Skeletal muscle tissue (tissue), 4 donors: ENCODE results near the gene RAI1. TPM values are rescaled to one million over a fixed set of nuclear protein-coding genes. Genes with fewer than 3 reads are reported as not detected.

ENCODE experiments used
- H3K27ac ChIP-seq: one replicate; pipeline ENCODE4 v1.7.0; 2013; ENCODE audit warnings: mild to moderate bottlenecking, low read depth, low read length, inconsistent platforms
- H3K27me3 ChIP-seq, 3 donors: one replicate each; pipeline ENCODE4 v1.7.0; 2013; ENCODE audit warnings: low read length in 3 of 3; ENCODE audit not compliant: control insufficient read depth in 3 of 3, insufficient read depth in 3 of 3
- H3K36me3 ChIP-seq, 3 donors: one replicate each; pipeline ENCODE4 v1.7.0; 2013; ENCODE audit warnings: low read length in 3 of 3; ENCODE audit not compliant: control insufficient read depth in 3 of 3, insufficient read depth in 3 of 3
- H3K4me1 ChIP-seq, 3 donors: one replicate each; pipeline ENCODE4 v1.7.0; 2013; ENCODE audit warnings: low read length in 3 of 3, mild to moderate bottlenecking in 3 of 3; ENCODE audit not compliant: control insufficient read depth in 3 of 3, insufficient read depth in 3 of 3
- H3K4me3 ChIP-seq, 3 donors: one replicate each; pipeline ENCODE4 v1.7.0; 2013; ENCODE audit warnings: low read length in 3 of 3
- H3K9ac ChIP-seq, 3 donors: one replicate each; pipeline ENCODE4 v1.7.0; 2013; ENCODE audit warnings: low read length in 3 of 3, mild to moderate bottlenecking in 3 of 3, moderate library complexity in 2 of 3, low read depth in 1 of 3
- H3K9me3 ChIP-seq, 3 donors: one replicate each; pipeline ENCODE4 v1.7.0; 2013; ENCODE audit warnings: low read length in 3 of 3; ENCODE audit not compliant: control insufficient read depth in 3 of 3
- total RNA-seq: library from RNA; depleted of rRNA; stranded (reverse); fragments of >200 nt; gene quantifications from one replicate; pipeline ENCODE4 v1.2.3, GENCODE V29; 2014
- donor health status: Osteomylitis.

The RAI1 gene
- total RNA-seq, 1 donor from 2014 or later, result 3.1 TPM

DNA sequence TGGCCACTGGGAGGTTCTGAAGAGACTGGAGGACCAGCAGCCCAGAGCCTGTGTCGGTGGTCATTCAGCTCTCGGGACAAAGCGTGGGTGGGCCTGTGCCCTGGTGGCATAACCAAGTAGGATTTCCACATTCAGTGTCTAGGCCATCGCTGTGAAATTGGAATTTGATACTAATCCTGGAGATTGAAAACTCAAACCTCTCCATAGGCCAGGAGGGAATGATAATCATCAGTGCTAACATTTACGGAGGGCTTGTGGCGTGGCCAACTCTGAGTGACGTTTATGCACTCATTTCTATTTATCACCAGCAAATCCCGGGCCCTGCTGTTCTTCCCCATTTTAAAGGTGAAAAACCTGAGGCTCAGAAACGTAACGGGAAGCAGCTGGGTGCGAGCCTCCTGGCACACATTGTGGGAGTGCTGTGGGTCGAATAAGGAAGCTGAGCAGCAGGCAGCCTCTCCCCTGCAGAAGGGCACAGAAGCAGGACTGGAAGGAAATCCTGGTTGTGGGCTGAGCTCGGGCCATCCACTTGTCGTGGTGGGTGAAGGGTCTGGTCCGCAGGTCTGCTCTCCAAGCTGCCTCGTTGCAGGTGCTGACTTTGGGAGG is 33.1 kb downstream of the RAI1 start:
- H3K4me3 ChIP-seq, result peak overlapping the region in 1 of 3 donors; percentile 24
- peaks cover 13 to 28% (median 20%) of the 10 kb centered on the region in 3 donors for H3K4me1 ChIP-seq
- H3K27me3 ChIP-seq, result no peaks in the 10 kb centered on the region
- no peaks in the 10 kb centered on the region for H3K36me3 ChIP-seq
- H3K9ac ChIP-seq, result peak overlapping the region in 2 of 3 donors; percentile 12 to 63
- H3K27ac ChIP-seq, result peak overlapping the region; percentile 19
- H3K9me3 ChIP-seq, result no peaks in the 10 kb centered on the region

GRCh38 chr17:17714879-17715278 is 33.6 kb downstream of the RAI1 start:
- Histone ChIP-seq H3K36me3 (no peaks in the 10 kb centered on the region), H3K27ac (no peak overlapping the region), H3K9me3 (no peaks in the 10 kb centered on the region), H3K27me3 (no peaks in the 10 kb centered on the region), H3K4me1 (peaks cover 13 to 28% (median 20%) of the 10 kb centered on the region in 3 donors), H3K4me3 (no peak overlapping the region), H3K9ac (peak overlapping the region in 1 of 3 donors; percentile 63)

DNA sequence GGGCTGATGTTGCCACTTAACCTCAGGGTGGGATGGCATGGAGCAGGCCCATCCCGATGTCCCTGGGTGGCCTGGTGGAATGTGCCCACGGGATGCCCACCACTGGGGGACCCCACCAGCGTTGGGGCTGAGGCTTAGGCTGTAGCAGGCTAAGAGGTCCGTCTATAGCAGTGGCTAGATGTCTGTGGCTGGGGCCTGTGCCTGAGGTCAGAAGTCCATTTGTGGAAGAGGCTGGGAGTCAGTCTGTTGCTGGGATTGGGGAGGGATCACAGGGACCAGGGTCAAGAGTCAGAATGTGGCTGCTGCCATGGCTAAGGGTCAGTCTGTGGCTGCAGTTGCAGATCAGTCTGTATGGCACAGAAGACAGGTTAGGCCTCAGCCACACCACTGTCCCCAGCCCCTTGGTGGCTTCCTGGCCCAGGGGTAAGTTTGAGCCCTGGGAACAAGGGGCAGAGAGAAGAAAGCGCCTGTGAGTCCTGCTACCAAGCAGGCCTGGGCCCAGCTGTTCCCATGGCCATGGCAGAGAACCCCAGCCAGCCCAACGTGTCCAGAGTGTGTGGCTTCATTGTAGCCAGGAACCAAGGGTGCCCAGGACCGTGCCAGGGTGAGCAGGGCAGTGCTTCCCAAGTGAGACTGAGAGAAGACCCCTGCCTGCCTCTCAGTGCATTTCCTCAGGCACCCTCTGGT is 35.7 kb downstream of the RAI1 start:
- no peak overlapping the region for H3K27ac ChIP-seq
- peak overlapping the region in 1 of 3 donors; percentile 16 for H3K9ac ChIP-seq
- H3K27me3 ChIP-seq, result peaks cover 0 to 5% (median 0%) of the 10 kb centered on the region in 3 donors
- H3K9me3 ChIP-seq, result no peaks in the 10 kb centered on the region
- no peaks in the 10 kb centered on the region for H3K36me3 ChIP-seq
- peaks cover 13 to 30% (median 17%) of the 10 kb centered on the region in 3 donors for H3K4me1 ChIP-seq
- H3K4me3 ChIP-seq, result no peak overlapping the region

DNA sequence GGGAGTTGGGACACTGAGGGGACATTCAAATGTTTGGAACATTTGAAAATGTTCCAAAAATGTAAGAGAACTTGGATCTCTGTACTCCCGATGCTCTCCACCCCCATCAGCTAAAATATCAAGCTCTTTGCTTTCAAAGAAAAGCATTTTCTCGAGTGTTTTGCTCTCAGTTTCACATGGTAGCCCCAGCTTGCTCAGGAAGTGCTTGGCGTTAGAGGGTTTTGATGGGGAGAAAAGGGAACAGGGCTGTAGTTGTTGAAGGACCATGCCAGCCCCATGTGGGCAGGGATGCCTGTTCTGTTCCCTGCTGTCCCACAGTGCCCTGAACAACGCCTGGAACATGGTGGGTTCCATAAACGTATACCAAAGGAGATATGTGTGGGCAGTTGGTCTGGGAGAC is 37.0 kb downstream of the RAI1 start:
- Histone ChIP-seq H3K9ac (no peak overlapping the region), H3K27ac (no peak overlapping the region), H3K27me3 (peaks cover 0 to 8% (median 4%) of the 10 kb centered on the region in 3 donors), H3K4me3 (no peak overlapping the region), H3K4me1 (peaks cover 13 to 38% (median 26%) of the 10 kb centered on the region in 3 donors), H3K36me3 (no peaks in the 10 kb centered on the region), H3K9me3 (no peaks in the 10 kb centered on the region)

DNA sequence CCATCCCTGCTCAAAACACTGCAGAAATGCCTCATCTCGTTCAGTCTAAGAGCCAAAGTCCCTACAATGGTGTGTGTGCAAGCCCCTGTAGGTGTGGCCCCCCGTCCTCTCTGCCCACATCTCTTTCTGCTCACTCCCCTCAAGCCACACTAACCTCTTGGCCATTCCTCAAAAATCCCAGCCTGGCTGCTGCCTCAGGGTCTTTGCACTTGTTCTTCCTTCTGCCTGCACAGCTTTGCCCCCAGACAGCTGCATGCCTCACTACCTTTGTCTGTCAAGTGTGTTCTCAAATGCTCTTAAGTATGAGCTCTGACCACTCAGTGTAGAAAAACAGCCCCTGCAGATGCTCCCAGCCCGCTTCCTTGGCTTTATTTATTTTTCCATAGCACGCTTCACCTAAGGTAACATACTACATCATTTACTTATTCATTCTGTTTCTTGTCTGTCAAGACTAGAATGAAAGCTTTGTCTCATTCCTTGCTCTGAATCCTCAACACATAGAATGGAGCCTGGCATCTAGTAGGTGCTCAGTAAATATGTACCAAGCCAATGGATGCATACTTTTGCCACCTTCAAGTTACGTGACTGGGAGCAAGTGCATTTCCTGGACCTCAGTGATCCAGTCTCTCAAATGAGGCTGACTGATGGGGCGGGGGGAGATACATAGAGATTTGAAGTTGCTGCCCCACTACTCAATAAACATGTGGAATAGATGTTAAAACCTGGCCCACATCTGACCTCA is 38.1 kb downstream of the RAI1 start:
- H3K4me1 ChIP-seq, result peaks cover 8 to 35% (median 19%) of the 10 kb centered on the region in 3 donors

GRCh38 chr17:17719966-17720543 is 38.8 kb downstream of the RAI1 start:
- no peak overlapping the region for H3K9ac ChIP-seq
- no peak overlapping the region for H3K4me3 ChIP-seq
- H3K27me3 ChIP-seq, result peaks cover 0 to 8% (median 4%) of the 10 kb centered on the region in 3 donors
- no peaks in the 10 kb centered on the region for H3K9me3 ChIP-seq
- no peak overlapping the region for H3K27ac ChIP-seq
- no peaks in the 10 kb centered on the region for H3K36me3 ChIP-seq
- H3K4me1 ChIP-seq, result peaks cover 6 to 28% (median 14%) of the 10 kb centered on the region in 3 donors

More for the DNA sequence above, 38.1 kb downstream of the RAI1 start:
- Histone ChIP-seq H3K4me3 (no peak overlapping the region), H3K27ac (no peak overlapping the region), H3K36me3 (no peaks in the 10 kb centered on the region), H3K9me3 (no peaks in the 10 kb centered on the region), H3K27me3 (peaks cover 0 to 8% (median 4%) of the 10 kb centered on the region in 3 donors), H3K9ac (no peak overlapping the region)

DNA sequence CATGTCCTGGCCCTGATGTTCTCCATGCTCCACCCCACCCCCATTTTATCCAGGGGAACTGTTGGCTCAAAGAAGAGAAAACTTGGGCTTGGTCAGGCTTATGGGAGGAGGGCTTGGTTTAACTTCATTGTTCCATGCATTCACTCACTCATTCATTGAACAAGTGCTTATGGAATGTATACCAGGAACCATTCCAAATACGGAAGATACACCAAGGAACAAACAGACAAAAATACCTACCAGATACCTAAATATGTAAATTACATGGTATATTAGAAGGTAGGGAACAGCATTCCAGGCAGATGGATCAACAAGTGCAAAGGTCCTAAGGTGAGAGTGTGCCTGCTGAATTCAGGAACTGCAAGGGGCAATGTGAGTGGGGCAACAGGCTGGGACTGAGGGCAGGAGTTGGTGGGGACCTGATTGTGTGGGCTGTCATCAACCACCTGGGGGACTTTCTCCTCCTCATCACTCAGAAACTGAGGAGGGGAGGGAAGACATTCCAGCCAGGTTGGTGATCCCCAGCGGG is 39.9 kb downstream of the RAI1 start:
- Histone ChIP-seq H3K9ac (no peak overlapping the region), H3K4me1 (peaks cover 8 to 22% (median 21%) of the 10 kb centered on the region in 3 donors), H3K9me3 (no peaks in the 10 kb centered on the region), H3K36me3 (no peaks in the 10 kb centered on the region), H3K27me3 (peaks cover 0 to 8% (median 4%) of the 10 kb centered on the region in 3 donors), H3K4me3 (no peak overlapping the region), H3K27ac (no peak overlapping the region)

DNA sequence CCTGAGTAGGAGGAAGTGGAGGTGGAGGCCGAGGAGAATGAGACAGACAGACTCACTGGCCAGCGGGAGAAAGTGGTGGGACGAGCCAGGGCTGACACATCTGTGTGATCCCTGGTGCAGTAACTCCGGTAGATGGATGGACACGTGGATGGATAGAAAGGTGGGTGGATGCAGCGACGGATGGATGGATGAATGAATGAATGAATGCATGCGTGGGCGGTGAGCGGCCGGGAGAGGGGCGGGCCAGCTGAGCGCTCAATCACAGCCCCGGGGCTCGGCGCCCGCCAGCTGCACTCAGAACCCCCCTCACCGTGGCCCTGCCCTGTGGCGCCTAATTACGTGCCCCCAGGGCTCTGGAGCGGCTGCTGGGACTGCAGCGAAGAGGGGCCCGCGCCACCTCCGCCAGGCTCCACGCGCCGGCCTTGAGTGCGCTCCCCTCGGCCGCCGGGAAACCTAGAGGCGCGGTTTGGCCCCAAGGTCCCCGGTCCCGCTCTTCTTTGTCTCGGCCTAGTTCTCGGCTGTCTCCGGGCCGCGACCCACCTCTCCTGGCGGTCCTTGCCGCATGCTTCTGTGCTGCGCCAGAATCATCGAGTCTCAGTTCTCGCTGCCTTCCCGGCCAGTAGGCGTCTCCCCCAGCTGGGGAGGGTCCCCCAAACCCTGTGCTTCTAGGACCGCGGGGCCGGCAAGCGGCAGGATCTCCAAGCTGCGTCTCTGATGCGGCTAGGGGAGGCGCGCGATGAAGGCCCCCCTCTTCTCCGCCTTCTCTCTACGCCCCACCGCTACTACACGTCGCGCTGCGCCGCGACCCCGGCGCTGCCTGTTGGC is 41.0 kb downstream of the RAI1 start:
- Histone ChIP-seq H3K9ac (peak overlapping the region in 1 of 3 donors; percentile 50), H3K36me3 (no peaks in the 10 kb centered on the region), H3K4me3 (peak overlapping the region in 2 of 3 donors; percentile 13 to 36), H3K27me3 (peaks cover 0 to 8% (median 4%) of the 10 kb centered on the region in 3 donors), H3K4me1 (peaks cover 8 to 23% (median 19%) of the 10 kb centered on the region in 3 donors), H3K9me3 (no peaks in the 10 kb centered on the region), H3K27ac (no peak overlapping the region)

DNA sequence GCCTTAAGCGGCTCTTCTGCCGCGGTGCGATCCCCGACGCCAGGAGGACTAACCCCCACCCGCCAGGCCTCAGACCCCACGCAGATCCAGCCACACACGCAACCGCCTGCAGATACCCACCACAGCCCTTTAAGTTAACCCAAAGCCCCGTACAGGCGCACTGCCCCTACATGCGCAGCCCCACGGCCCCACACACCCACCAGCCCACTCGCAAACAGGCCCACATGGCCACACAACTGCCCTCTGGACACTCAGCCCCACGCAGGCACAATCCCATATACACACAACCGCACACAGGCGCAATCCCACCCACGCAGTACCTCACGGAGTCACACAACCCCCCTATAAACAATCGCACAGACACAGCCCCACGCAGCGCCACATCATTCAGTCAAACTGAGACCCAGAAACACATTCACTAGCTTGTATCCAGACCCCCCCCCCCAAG is 41.7 kb downstream of the RAI1 start:
- H3K36me3 ChIP-seq, result no peaks in the 10 kb centered on the region
- no peaks in the 10 kb centered on the region for H3K9me3 ChIP-seq
- peak overlapping the region; percentile 45 to 58 (median 48) for H3K4me3 ChIP-seq
- peaks cover 0 to 8% (median 4%) of the 10 kb centered on the region in 3 donors for H3K27me3 ChIP-seq
- no peak overlapping the region for H3K27ac ChIP-seq
- H3K9ac ChIP-seq, result peak overlapping the region in 2 of 3 donors; percentile 23 to 50
- H3K4me1 ChIP-seq, result peaks cover 8 to 23% (median 19%) of the 10 kb centered on the region in 3 donors
